K562 (cell line): ENCODE measurements around the gene MAP2K7.

Experiments used
- BHLHE40 ChIP-seq: IDR thresholded peaks from 2 replicates; pipeline ENCODE4 v1.6.1; 2011; ENCODE audit warnings: low read length, improper control_type of control experiment
- SAFB2 ChIP-seq: fragments of 200-400 bp; formaldehyde crosslinking; IDR thresholded peaks from 2 replicates; pipeline ENCODE4 v1.6.1; 2018; ENCODE audit warnings: borderline replicate concordance, low read length, low read depth, moderate library complexity; ENCODE audit not compliant: severe bottlenecking
- TF ChIP-seq, protein P1 (sequence below), 3 experiments: IDR thresholded peaks in 2 of 3; conservative IDR thresholded peaks in 1 of 3; 2 replicates each; pipeline ENCODE4 v1.5.1; 2011 to 2012; ENCODE audit warnings: low read length in 3 of 3, mild to moderate bottlenecking in 3 of 3, control low read depth in 2 of 3, improper control_type of control experiment in 1 of 3, inconsistent platforms in 1 of 3, low read depth in 1 of 3, mixed read lengths in 1 of 3, moderate library complexity in 1 of 3; ENCODE audit not compliant: insufficient read depth in 2 of 3

DNA sequence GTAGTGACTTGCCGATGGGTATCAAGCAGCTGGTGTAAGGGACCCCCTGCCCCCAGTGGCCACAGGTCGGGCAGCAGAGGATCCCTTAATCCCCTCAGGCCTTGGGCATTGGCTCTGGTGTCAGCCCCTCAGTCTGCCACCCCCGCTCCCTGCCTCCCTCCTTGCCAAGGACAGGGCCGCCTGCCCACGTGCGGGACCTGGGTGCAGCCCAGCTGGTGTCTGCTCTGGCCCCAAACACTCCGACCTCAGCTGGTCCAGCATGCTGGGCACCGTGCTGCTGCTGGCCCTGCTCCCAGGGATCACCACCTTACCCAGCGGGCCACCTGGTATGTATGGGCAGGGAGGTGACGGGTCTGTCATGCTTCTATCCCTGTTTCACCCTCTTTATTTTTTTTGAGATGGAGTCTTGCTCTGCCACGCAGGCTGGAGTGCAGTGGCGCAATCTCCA, 10.9 kb downstream of the MAP2K7 start, which contains the start of gene TGFBR3L:
- TF ChIP-seq SAFB2, result no peak
- no peak for TF ChIP-seq BHLHE40
- TF ChIP-seq, protein P1, sequence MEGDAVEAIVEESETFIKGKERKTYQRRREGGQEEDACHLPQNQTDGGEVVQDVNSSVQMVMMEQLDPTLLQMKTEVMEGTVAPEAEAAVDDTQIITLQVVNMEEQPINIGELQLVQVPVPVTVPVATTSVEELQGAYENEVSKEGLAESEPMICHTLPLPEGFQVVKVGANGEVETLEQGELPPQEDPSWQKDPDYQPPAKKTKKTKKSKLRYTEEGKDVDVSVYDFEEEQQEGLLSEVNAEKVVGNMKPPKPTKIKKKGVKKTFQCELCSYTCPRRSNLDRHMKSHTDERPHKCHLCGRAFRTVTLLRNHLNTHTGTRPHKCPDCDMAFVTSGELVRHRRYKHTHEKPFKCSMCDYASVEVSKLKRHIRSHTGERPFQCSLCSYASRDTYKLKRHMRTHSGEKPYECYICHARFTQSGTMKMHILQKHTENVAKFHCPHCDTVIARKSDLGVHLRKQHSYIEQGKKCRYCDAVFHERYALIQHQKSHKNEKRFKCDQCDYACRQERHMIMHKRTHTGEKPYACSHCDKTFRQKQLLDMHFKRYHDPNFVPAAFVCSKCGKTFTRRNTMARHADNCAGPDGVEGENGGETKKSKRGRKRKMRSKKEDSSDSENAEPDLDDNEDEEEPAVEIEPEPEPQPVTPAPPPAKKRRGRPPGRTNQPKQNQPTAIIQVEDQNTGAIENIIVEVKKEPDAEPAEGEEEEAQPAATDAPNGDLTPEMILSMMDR (IDR thresholded peaks at IDR 0.05 in 2 of 3, conservative IDR thresholded peaks at IDR 0.05 in 1 of 3; ENCODE audit: insufficient read depth in 2 of 3, low read depth in 1 of 3, low read length in 3 of 3), result no peak
